H1 (cell line): ENCODE measurements around the gene PGAM5.

Experiments
- CTCF ChIP-seq, 3 experiments: IDR thresholded peaks; 1 replicate in 2 of 3; 2 replicates in 1 of 3; pipeline versions ENCODE4 v1.5.1 to v1.6.1; 2011; ENCODE audit warnings: low read length in 3 of 3, mild to moderate bottlenecking in 3 of 3, inconsistent platforms in 2 of 3, low read depth in 1 of 3, moderate library complexity in 1 of 3; ENCODE audit not compliant: insufficient read depth in 1 of 3; ENCODE audit errors: control extremely low read depth in 1 of 3
- GTF2F1 ChIP-seq: IDR thresholded peaks from 2 replicates; pipeline ENCODE4 v1.6.1; 2012; ENCODE audit warnings: low read depth, low read length, improper control_type of control experiment, borderline replicate concordance
- POLR2A ChIP-seq, 2 experiments: IDR thresholded peaks; 1 replicate in 1 of 2; 2 replicates in 1 of 2; pipeline ENCODE4 v1.6.1; 2011; ENCODE audit warnings: low read depth in 2 of 2, low read length in 2 of 2, mild to moderate bottlenecking in 2 of 2; ENCODE audit errors: control extremely low read depth in 1 of 2
- RAD21 ChIP-seq, 2 experiments: IDR thresholded peaks in 1 of 2; conservative IDR thresholded peaks in 1 of 2; 2 replicates each; pipeline ENCODE4 v1.6.1; 2011; ENCODE audit warnings: low read depth in 2 of 2, low read length in 2 of 2, improper control_type of control experiment in 1 of 2, inconsistent platforms in 1 of 2, mild to moderate bottlenecking in 1 of 2, moderate library complexity in 1 of 2
- TF ChIP-seq, protein P1 (sequence below): IDR thresholded peaks from 2 replicates; pipeline ENCODE4 v1.6.1; 2011; ENCODE audit warnings: low read depth, mild to moderate bottlenecking, low read length; ENCODE audit not compliant: insufficient read depth

DNA sequence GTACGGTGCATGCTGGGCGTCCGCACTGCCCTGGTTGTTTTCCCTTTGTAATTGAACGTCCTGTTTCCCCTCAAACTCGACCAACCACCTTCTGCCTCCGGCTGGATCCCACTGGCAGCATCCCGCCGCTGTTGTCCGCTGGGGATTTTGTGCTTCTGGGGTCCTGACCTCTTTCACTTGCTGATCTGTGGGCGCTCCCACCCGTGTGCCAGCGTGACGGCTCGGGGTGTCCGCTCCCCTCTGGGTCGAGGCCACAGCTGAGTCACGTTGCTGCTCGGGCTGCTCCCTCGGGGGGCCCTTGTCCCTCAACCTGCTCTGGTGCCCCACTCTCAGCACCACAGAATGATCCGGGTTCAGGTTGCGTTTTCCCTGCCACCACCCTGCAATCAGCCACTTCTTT, 8.0 kb downstream of the PGAM5 start:
- TF ChIP-seq CTCF (IDR thresholded peaks at IDR 0.05; ENCODE audit: control extremely low read depth in 1 of 3, insufficient read depth in 1 of 3, low read depth in 1 of 3, low read length in 3 of 3) (no peak), RAD21 (IDR thresholded peaks at IDR 0.05 in 1 of 2, conservative IDR thresholded peaks at IDR 0.05 in 1 of 2; ENCODE audit: low read depth in 2 of 2, low read length in 2 of 2) (no peak), POLR2A (IDR thresholded peaks at IDR 0.05; ENCODE audit: control extremely low read depth in 1 of 2, low read depth in 2 of 2, low read length in 2 of 2) (no peak), GTF2F1 (no peak)
- TF ChIP-seq, protein P1, sequence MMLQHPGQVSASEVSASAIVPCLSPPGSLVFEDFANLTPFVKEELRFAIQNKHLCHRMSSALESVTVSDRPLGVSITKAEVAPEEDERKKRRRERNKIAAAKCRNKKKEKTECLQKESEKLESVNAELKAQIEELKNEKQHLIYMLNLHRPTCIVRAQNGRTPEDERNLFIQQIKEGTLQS: no peak
